Measurements from ENCODE around the gene TMEM178B.

DNA sequence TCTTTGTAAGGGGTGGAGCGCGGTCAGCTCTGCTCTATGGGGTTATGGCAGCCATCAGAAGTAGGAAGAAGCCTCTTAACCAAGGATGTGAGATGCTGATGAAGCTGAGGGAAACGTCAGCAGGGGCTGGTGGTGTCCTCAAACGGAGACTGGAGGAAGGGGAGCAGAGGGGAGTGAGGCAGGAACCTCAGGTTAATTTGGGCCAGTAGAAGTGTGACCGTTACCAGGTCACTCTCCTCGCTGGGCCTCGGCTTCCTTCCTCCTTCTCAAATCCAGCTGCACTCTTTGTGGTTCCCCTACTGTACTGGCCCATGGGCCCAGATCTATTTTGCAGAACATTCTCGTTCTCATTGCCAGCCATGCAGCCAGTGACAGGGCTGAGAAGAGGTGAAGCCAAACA lies 169.5 kb downstream of the TMEM178B start:
- TF ChIP-seq, protein P1, sequence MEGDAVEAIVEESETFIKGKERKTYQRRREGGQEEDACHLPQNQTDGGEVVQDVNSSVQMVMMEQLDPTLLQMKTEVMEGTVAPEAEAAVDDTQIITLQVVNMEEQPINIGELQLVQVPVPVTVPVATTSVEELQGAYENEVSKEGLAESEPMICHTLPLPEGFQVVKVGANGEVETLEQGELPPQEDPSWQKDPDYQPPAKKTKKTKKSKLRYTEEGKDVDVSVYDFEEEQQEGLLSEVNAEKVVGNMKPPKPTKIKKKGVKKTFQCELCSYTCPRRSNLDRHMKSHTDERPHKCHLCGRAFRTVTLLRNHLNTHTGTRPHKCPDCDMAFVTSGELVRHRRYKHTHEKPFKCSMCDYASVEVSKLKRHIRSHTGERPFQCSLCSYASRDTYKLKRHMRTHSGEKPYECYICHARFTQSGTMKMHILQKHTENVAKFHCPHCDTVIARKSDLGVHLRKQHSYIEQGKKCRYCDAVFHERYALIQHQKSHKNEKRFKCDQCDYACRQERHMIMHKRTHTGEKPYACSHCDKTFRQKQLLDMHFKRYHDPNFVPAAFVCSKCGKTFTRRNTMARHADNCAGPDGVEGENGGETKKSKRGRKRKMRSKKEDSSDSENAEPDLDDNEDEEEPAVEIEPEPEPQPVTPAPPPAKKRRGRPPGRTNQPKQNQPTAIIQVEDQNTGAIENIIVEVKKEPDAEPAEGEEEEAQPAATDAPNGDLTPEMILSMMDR (IDR thresholded peaks at IDR 0.05): no peak
- no peak for TF ChIP-seq SIN3A (IDR thresholded peaks at IDR 0.05; ENCODE audit: borderline replicate concordance, insufficient read depth, low read depth, low read length)

All from Panc1 (cell line).